GM19043 (cell line): ENCODE data around the gene SRR.

Experiments
- ATAC-seq: cut with Tn5 transposase; IDR thresholded peaks from one replicate; pipeline ENCODE4 v1.9.1; 2021; ENCODE audit warnings: low read depth; ENCODE audit not compliant: unreplicated experiment

SRR gene

GRCh38 chr17:2369551-2370210, 65.9 kb downstream of the SRR start:
- no peak for ATAC-seq

GRCh38 chr17:2370211-2370589, 66.5 kb downstream of the SRR start:
- ATAC-seq: no peak

GRCh38 chr17:2371183-2372130, 67.7 kb downstream of the SRR start:
- ATAC-seq: no peak

- ATAC-seq: no peak
Measured at GRCh38 chr17:2372180-2372579, 68.4 kb downstream of the SRR start.

GRCh38 chr17:2372681-2373080, 68.9 kb downstream of the SRR start:
- no peak for ATAC-seq

- ATAC-seq: no peak
Measured at GRCh38 chr17:2373179-2373578, 69.4 kb downstream of the SRR start.
